Activated CD4-positive, alpha-beta T cell treated with anti-CD3 and anti-CD28 coated beads for 36 hours (primary cell): Measurements from ENCODE around the gene RFK. TPM values are rescaled to one million over a fixed set of nuclear protein-coding genes. Genes with fewer than 3 reads are reported as not detected.

Source experiments
- total RNA-seq, 2 experiments: library from RNA; stranded (reverse); gene quantifications; one replicate each; pipeline ENCODE4 v1.2.3, GENCODE V29; 2021

RFK gene
- total RNA-seq, 2 experiments from 2014 or later: 7.0 to 8.3 TPM

Other genes starting within 250 kb of the RFK start
- gene GCNT1, start 64.8 kb upstream of the RFK start, total RNA-seq: 1 to 10 TPM; 4.2 to 4.6 TPM